ENCODE measurements around the gene PPP1R3F. TPM values are rescaled to one million over a fixed set of nuclear protein-coding genes. Genes with fewer than 3 reads are reported as not detected.
A peak's percentile ranks its signal among the peaks of the same experiment; 100 is the strongest.

The PPP1R3F gene
- total RNA-seq: 10 to 100 TPM; 12.0 to 27.5 (median 17.0) TPM

- H3K36me3 ChIP-seq: no peaks in the 10 kb centered on the region
- peaks cover 0 to 45% (median 7%) of the 10 kb centered on the region in 3 donors for H3K4me1 ChIP-seq
- WGBS, 2 donors (ENCODE audit: low coverage in 1 of 2): no CpG with 5 or more reads among the region's 70 CpGs
- H3K27ac ChIP-seq: peak within 1 kb of the TSS; percentile 89 to 97 (median 92)
- peak within 1 kb of the TSS; percentile 77 to 83 for H3K4me3 ChIP-seq
- peak; percentile 22 for ATAC-seq
- TF ChIP-seq POLR2AphosphoS5 (IDR thresholded peaks at IDR 0.05) (peak; percentile 23), CTCF (IDR thresholded peaks at IDR 0.05) (peak in 1 of 4 experiments; percentile 4), EP300 (IDR thresholded peaks at IDR 0.05) (no peak), POLR2A (IDR thresholded peaks at IDR 0.05) (peak; percentile 63 to 70)
- no peaks in the 10 kb centered on the region for H3K27me3 ChIP-seq
- no peaks in the 10 kb centered on the region for H3K9me3 ChIP-seq
These were observed at the start of gene PPP1R3F for GRCh38 chrX:49269767-49270248. Gene PPP1R3F (plus strand): TSS chrX:49269793. CDS start chrX:49269870, 77 bp downstream.

GRCh38 chrX:49220100-49220499, 49.5 kb upstream of the PPP1R3F start:
- no peak for TF ChIP-seq POLR2A (IDR thresholded peaks at IDR 0.05)
- no peak for TF ChIP-seq EP300 (IDR thresholded peaks at IDR 0.05)
- no peak for TF ChIP-seq POLR2AphosphoS5 (IDR thresholded peaks at IDR 0.05)
- TF ChIP-seq CTCF (IDR thresholded peaks at IDR 0.05): no peak
- H3K27ac ChIP-seq: no peak overlapping the region
- H3K27me3 ChIP-seq: no peaks in the 10 kb centered on the region
- no peak for ATAC-seq
- no peaks in the 10 kb centered on the region for H3K36me3 ChIP-seq
- H3K9me3 ChIP-seq: no peaks in the 10 kb centered on the region
- H3K4me1 ChIP-seq: no peaks in the 10 kb centered on the region
- no peak overlapping the region for H3K4me3 ChIP-seq

- no peak for ATAC-seq
- WGBS, 2 donors (ENCODE audit: low coverage in 1 of 2): 60 to 72% methylated on average over 1 to 2 of the region's 2 CpGs
- Histone ChIP-seq H3K27ac (no peak overlapping the region), H3K4me3 (no peak overlapping the region), H3K9me3 (no peaks in the 10 kb centered on the region), H3K4me1 (no peaks in the 10 kb centered on the region), H3K36me3 (no peaks in the 10 kb centered on the region), H3K27me3 (no peaks in the 10 kb centered on the region)
- no peak for TF ChIP-seq CTCF (IDR thresholded peaks at IDR 0.05)
- TF ChIP-seq POLR2AphosphoS5 (IDR thresholded peaks at IDR 0.05): no peak
- no peak for TF ChIP-seq EP300 (IDR thresholded peaks at IDR 0.05)
- no peak for TF ChIP-seq POLR2A (IDR thresholded peaks at IDR 0.05)
These were observed 47.7 kb upstream of the PPP1R3F start for GRCh38 chrX:49221868-49222267.

- H3K27ac ChIP-seq: no peak overlapping the region
- peaks cover 0 to 6% (median 0%) of the 10 kb centered on the region in 3 donors for H3K4me1 ChIP-seq
- no peaks in the 10 kb centered on the region for H3K36me3 ChIP-seq
- no peaks in the 10 kb centered on the region for H3K9me3 ChIP-seq
- no peak overlapping the region for H3K4me3 ChIP-seq
- no peak for ATAC-seq
- TF ChIP-seq CTCF (IDR thresholded peaks at IDR 0.05): no peak
- TF ChIP-seq EP300 (IDR thresholded peaks at IDR 0.05): no peak
- TF ChIP-seq POLR2AphosphoS5 (IDR thresholded peaks at IDR 0.05): no peak
- TF ChIP-seq POLR2A (IDR thresholded peaks at IDR 0.05): no peak
- 95% methylated on average over 3 of the region's 14 CpGs; no CpG with 5 or more reads in 1 of the 2 donors for WGBS, 2 donors (ENCODE audit: low coverage in 1 of 2)
- peaks cover 9% of the 10 kb centered on the region for H3K27me3 ChIP-seq
These were observed 43.7 kb upstream of the PPP1R3F start for GRCh38 chrX:49225858-49226257.

- H3K36me3 ChIP-seq: no peaks in the 10 kb centered on the region
- no peak overlapping the region for H3K27ac ChIP-seq
- TF ChIP-seq POLR2A (IDR thresholded peaks at IDR 0.05) (no peak), CTCF (IDR thresholded peaks at IDR 0.05) (no peak), EP300 (IDR thresholded peaks at IDR 0.05) (no peak), POLR2AphosphoS5 (IDR thresholded peaks at IDR 0.05) (no peak)
- peaks cover 9% of the 10 kb centered on the region for H3K27me3 ChIP-seq
- no peaks in the 10 kb centered on the region for H3K9me3 ChIP-seq
- H3K4me3 ChIP-seq: no peak overlapping the region
- WGBS, 2 donors (ENCODE audit: low coverage in 1 of 2): 80 to 97% methylated on average over 1 to 6 of the region's 9 CpGs
- peaks cover 0 to 6% (median 0%) of the 10 kb centered on the region in 3 donors for H3K4me1 ChIP-seq
- ATAC-seq: no peak
These were observed 42.6 kb upstream of the PPP1R3F start for GRCh38 chrX:49226946-49227345.
